GM12878 (cell line): ENCODE data around the gene C16orf74. TPM values are rescaled to one million over a fixed set of nuclear protein-coding genes. Genes with fewer than 3 reads are reported as not detected.

Experiments
- ATAC-seq: fragments of 200-7000 bp; cut with Tn5 transposase; 3 replicates; pipeline ENCODE4 v1.9.1; 2020; ENCODE audit warnings: mild to moderate bottlenecking, moderate library complexity
- BruUV-seq: library from RNA; stranded (reverse); fragments of 400-500 nt; replicated peaks from 2 replicates; lab custom pipeline; 2021; lab: Mats Ljungman, UMichigan
- CTCF ChIA-PET: fragments of 300-600 bp; sonication (Branson Sonifier 250); formaldehyde crosslinking; extraction: SDS; loops from one replicate; lab custom pipeline; 2021; ENCODE audit warnings: inconsistent platforms; lab: Yijun Ruan, JAX
- POLR2A ChIA-PET: fragments of 350-600 bp; formaldehyde crosslinking; extraction: SDS; loops from one replicate; lab custom pipeline; 2021; ENCODE audit warnings: inconsistent platforms; lab: Charles Lee
- RAD21 ChIA-PET: fragments of 300-600 bp; sonication (Branson Sonifier 250); formaldehyde crosslinking; loops from one replicate; lab custom pipeline; 2023; ENCODE audit warnings: antibody characterized with exemption; ENCODE audit not compliant: unreplicated experiment; lab: Charles Lee
- SMC1A ChIA-PET: fragments of 300-600 bp; sonication (Branson Sonifier 250); formaldehyde crosslinking; loops from one replicate; lab custom pipeline; 2023; ENCODE audit not compliant: unreplicated experiment, uncharacterized antibody; lab: Charles Lee
- DNase-seq: peaks from one replicate; pipeline ENCODE4 v3.0.0-alpha.2; 2011; ENCODE audit warnings: low read depth, low spot score
- FAIRE-seq: peaks from 3 replicates; lab custom pipeline; 2011; peaks lifted over from hg19 to GRCh38; lab: Jason Lieb, UNC
- H2AFZ ChIP-seq: 2 replicates; pipeline ENCODE4 v1.6.0; 2011; ENCODE audit warnings: low read depth, low read length, control low read depth; ENCODE audit not compliant: control insufficient read depth
- H3K27ac ChIP-seq: 2 replicates; pipeline ENCODE4 v1.5.1; 2011; ENCODE audit warnings: control low read depth; ENCODE audit not compliant: control insufficient read depth, insufficient read depth
- H3K27me3 ChIP-seq, 2 experiments: replicated peaks in 1 of 2; 2 replicates each; pipeline versions ENCODE4 v1.6.0 to v1.6.1; 2011; ENCODE audit warnings: low read length in 1 of 2; ENCODE audit not compliant: control insufficient read depth in 2 of 2, insufficient read depth in 2 of 2
- H3K36me3 ChIP-seq, 2 experiments: 2 replicates each; pipeline ENCODE4 v1.5.1; 2011; ENCODE audit warnings: low read length in 1 of 2; ENCODE audit not compliant: control insufficient read depth in 2 of 2, insufficient read depth in 2 of 2
- H3K4me1 ChIP-seq: 2 replicates; pipeline ENCODE4 v1.6.1; 2011; ENCODE audit warnings: mild to moderate bottlenecking, low read length, moderate library complexity, mixed read lengths; ENCODE audit not compliant: control insufficient read depth, insufficient read depth
- H3K4me2 ChIP-seq: 2 replicates; pipeline ENCODE4 v1.6.0; 2011; ENCODE audit warnings: control low read depth; ENCODE audit not compliant: control insufficient read depth, insufficient read depth
- H3K4me3 ChIP-seq: fragments of 200-600 bp; sonication (generic); 2 replicates; pipeline ENCODE4 v1.5.1; 2016
- H3K79me2 ChIP-seq: 2 replicates; pipeline ENCODE4 v1.6.0; 2011; ENCODE audit warnings: low read length; ENCODE audit not compliant: control insufficient read depth, insufficient read depth
- H3K9ac ChIP-seq: 2 replicates; pipeline ENCODE4 v1.8.0; 2011; ENCODE audit warnings: low read length, control low read depth, mixed read lengths; ENCODE audit not compliant: control insufficient read depth, insufficient read depth
- H3K9me3 ChIP-seq: replicated peaks from 3 replicates; pipeline ENCODE4 v1.5.1; 2011; ENCODE audit warnings: mild to moderate bottlenecking, low read length; ENCODE audit not compliant: control insufficient read depth, insufficient read depth
- H4K20me1 ChIP-seq: 2 replicates; pipeline ENCODE4 v1.6.0; 2011; ENCODE audit not compliant: control insufficient read depth, insufficient read depth
- BCLAF1 ChIP-seq: fragments of 450-650 bp; IDR thresholded peaks from 2 replicates; pipeline ENCODE4 v1.6.1; 2017; ENCODE audit warnings: antibody characterized with exemption, mild to moderate bottlenecking, moderate library complexity
- EED ChIP-seq: sonication (generic); IDR thresholded peaks from 2 replicates; pipeline ENCODE4 v1.6.1; 2016; ENCODE audit warnings: antibody characterized with exemption, low read depth
- POLR2A ChIP-seq: IDR thresholded peaks from 2 replicates; pipeline ENCODE4 v1.6.1; 2011; ENCODE audit warnings: low read depth, mild to moderate bottlenecking, low read length
- ZNF384 ChIP-seq: IDR thresholded peaks from 2 replicates; pipeline ENCODE4 v1.6.1; 2012; ENCODE audit warnings: low read depth, mild to moderate bottlenecking, low read length, improper control_type of control experiment, borderline replicate concordance
- WGBS: methylation state at CpG from one replicate; pipeline ENCODE4 v1.1.6; 2016; ENCODE audit warnings: low lambda C conversion rate; ENCODE audit not compliant: insufficient replicate concordance, insufficient coverage; ENCODE audit errors: missing lambda C conversion rate; 5-methylcytosine and 5-hydroxymethylcytosine counted together
- in situ Hi-C: fragments of 300-500 bp; cut with MboI; formaldehyde crosslinking; loops from 9 replicates; pipeline ENCODE4 v1.14.3; 2018; ENCODE audit warnings: mixed read lengths
- intact Hi-C: fragments of 100-400 bp; cut with micrococcal nuclease; formaldehyde crosslinking; loops from one replicate; pipeline ENCODE4 v1.14.2; 2022; ENCODE audit not compliant: unreplicated experiment
- polyA plus RNA-seq, 11 experiments: library from polyadenylated mRNA; depleted of rRNA in 4 of 11; unstranded in 6 of 11; stranded (reverse) in 5 of 11; fragments of >200 nt; fragmentation: Nextera tagmentation in 4 of 11; fragmentation: Illumina TruSeq in 1 of 11; extraction: Ambion mirVana in 4 of 11; extraction: Trizol in 1 of 11; gene quantifications; 1 replicate in 1 of 11; 2 replicates in 10 of 11; pipeline versions ENCODE4 v1.2.1 to v1.2.3, GENCODE V29; 2011 to 2016; ENCODE audit warnings: inconsistent platforms in 2 of 11, missing spikeins in 2 of 11, low read depth in 1 of 11
- total RNA-seq, 4 experiments: library from RNA; depleted of rRNA in 3 of 4; stranded (reverse); fragments of >200 nt in 3 of 4; fragmentation: Illumina TruSeq in 1 of 4; extraction: Trizol in 1 of 4; gene quantifications; 2 replicates each; pipeline versions ENCODE4 v1.2.1 to v1.2.3, GENCODE V29; 2013 to 2021

C16orf74 gene
- total and polyA plus RNA-seq, 10 of the 15 experiments (the other 5 are each of a cell fraction or from before 2014, with no cell fraction given) = 0.23 to 20.1 (median 6.8) TPM

- no peak overlapping the region for H3K9ac ChIP-seq
- 86% methylated on average over 18 of the region's 18 CpGs for WGBS
Observed at GRCh38 chr16:85658504-85659326, 92.2 kb downstream of the C16orf74 start.

More at GRCh38 chr16:85658504-85659326, 92.2 kb downstream of the C16orf74 start:
- ChIA-PET SMC1A (interaction anchor here (0.8 to 1.8 kb wide), 3 partner anchors 33 to 60 kb away, joined by 3 to 6 read pairs (median 4); no protein-coding TSS in a partner anchor), CTCF (interaction anchor here (0.6 to 4.8 kb wide), 16 partner anchors 9 to 211 kb away, joined by 3 to 29 read pairs (median 4); partner anchors contain the start of gene GINS2), POLR2A (interaction anchor here (0.6 kb wide), 1 partner anchor 61 kb away, joined by 3 read pairs; no protein-coding TSS in a partner anchor), RAD21 (interaction anchor here (1.1 kb wide), 1 partner anchor 163 kb away, joined by 3 read pairs; no protein-coding TSS in a partner anchor)
- Histone ChIP-seq H3K4me2 (no peak overlapping the region), H3K79me2 (no peaks in the 10 kb centered on the region), H4K20me1 (no peaks in the 10 kb centered on the region), H3K27ac (no peak overlapping the region), H3K9me3 (no peaks in the 10 kb centered on the region), H3K27me3 (no peaks in the 10 kb centered on the region), H3K4me1 (no peaks in the 10 kb centered on the region), H3K36me3 (peaks cover 27 to 67% of the 10 kb centered on the region in 2 experiments; a peak in 3 of 4 replicates), H2AFZ (no peak overlapping the region), H3K4me3 (no peak overlapping the region)
- ATAC-seq (no peak), FAIRE-seq (no peak), DNase-seq (no peak)
- BruUV-seq = no TSS peak
- TF ChIP-seq POLR2A (peak; percentile 21; the same call in 1 of the 2 replicates), BCLAF1 (no peak), ZNF384 (no peak), EED (no peak)
- intact Hi-C loops (loop anchor here (1.0 to 2.0 kb wide), 2 partner anchors 60 to 100 kb away; no protein-coding TSS in a partner anchor), in situ Hi-C loops (loop anchor here (5.0 kb wide), 1 partner anchor 59 kb away; no protein-coding TSS in a partner anchor)
